HG02840 (cell line): ENCODE data around the gene SPATS2L.
A peak's percentile ranks its signal among the peaks of the same experiment; 100 is the strongest.

ENCODE experiments used
- ATAC-seq: cut with Tn5 transposase; IDR thresholded peaks from one replicate; pipeline ENCODE4 v1.9.1; 2021; ENCODE audit warnings: mild to moderate bottlenecking, moderate library complexity, moderate number of reproducible peaks; ENCODE audit not compliant: unreplicated experiment, low FRiP score

The SPATS2L gene

DNA sequence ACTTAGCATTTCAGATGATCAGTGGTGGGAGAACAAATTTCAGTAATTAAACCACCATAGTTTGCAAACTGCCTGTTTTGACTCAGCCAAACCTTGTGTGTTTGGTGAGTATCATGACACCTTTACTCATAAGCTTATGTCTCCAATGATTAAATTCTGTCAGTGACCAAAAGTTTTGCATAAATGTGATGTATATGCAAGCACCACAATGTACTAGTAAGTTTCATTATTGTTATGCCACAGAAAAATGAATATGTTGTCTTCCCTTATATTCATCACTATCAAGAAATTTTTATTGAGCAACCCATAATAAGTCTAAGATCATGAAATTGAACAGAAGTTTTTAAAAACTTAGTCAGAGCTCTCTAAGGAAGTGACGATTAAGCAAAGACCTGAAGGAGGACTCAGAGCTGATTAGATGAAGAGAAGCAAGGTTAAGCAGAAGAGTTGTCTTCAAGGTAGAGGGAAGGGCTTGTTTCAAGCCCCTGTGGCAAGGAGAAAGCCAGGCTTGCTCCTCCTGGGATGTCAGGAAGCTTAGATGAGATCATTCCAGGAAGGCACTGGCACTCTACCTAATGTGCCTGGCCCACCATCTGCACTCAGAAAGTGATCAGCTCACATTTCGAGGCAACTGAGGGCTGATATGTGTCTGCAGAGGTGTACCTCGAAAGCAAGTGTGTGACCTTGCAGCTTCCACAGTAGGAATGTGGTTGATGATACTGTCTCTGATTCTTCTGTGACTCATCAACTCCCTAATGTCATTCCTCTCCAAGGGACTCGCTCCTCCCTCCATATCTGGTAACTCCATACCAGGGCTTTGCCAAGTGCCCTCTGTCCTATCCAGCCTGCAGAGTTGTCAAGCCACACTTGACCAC is 148.7 kb downstream of the SPATS2L start:
- ATAC-seq, result peak; percentile 86

DNA sequence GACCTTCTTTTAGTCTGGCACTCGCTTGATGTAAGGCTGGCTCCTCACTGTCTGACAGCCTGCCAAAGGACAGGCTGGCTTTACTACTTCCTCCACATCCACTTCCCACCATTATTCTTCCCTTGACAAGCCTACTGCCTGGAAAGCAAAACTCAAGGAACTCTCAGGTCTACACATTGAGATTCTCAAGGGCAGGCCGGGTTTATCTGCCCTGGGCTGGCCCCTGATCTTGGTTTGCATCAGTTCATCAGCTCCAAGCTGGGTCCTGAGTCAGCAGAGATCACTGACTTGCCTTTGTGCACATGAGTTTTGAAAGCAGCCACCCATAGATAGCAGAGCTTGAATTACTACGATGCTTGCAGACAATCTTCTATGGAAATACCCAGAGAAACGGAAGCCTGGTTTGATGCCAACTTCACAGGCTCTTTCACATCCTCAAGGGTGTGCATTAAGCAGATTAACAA is 149.5 kb downstream of the SPATS2L start:
- peak; percentile 43 for ATAC-seq

DNA sequence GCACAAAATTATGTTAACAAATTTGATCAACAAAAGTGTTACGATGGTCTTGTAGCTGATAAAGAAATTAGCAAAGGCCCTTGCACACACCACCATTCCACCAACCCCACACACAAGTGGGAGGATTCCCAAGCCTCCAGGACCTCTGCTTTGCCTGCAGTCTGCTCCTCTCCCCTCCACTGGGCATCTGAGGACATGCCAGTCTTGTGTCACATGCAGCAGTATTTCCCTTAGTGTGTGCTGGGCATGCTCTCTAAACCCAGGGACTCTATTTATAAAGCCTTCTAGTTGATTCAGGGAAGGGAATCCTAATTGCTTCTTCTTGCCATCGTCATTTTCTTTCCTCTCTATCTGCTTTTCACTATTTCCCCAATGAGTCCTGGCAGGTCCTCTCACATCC is 150.1 kb downstream of the SPATS2L start:
- ATAC-seq, result no peak

DNA sequence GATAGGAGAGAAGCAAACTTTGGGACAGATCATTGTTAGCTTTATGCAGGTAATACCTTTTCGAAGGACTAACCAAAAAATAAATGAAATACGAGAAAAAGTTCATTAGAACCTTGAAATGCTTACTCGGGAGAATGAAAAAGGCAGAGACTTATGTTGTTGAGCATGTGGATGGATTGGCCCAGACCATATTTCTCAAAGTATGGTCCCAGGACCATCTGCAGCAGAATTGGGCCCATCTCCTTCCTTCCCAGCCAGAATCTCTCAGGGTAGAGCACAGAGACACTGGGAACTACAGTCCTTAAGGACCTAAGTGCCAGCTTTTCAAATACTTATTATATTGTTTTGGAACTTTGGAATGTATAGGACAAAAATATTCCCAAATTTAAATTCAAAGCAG is 152.6 kb downstream of the SPATS2L start:
- ATAC-seq, result no peak

DNA sequence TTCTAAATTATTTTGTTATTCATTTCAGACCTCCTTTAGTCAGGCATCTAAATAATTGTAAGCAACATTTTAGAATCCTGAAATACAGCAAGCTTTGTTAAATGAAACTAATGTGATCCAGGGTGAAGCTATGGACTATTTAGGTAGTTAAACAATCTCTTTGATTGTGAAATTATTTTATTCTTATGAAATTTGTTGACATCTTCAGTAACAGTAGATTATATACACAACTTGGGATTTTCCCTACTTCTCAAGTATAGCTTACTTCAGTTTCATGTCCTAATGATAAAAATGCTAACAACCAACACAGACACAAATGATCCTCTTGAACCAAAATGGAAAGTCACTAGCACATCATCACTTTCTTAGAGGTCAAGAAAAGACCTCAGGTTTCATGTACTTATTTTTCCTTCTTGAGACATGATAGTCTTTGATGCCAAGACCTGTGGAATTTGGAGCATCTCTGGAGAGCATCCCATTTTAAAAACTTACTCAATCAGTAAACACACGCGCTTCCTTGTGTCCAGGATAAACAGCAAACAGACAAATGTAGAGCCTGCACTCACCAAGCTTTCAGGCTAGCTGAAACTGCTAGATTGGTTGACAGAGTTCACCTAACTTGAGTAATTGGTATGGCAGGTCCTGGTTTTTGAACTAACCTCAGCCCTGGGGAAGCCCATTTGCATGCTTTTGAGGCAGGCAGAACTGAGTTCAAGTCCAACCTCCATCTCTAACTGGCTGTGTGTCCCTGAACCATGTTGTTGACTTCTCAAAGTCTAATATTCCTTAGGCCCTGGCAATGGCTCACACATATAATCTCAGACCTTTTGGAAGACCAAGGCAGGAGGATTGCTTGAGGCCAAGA is 155.6 kb downstream of the SPATS2L start:
- no peak for ATAC-seq

DNA sequence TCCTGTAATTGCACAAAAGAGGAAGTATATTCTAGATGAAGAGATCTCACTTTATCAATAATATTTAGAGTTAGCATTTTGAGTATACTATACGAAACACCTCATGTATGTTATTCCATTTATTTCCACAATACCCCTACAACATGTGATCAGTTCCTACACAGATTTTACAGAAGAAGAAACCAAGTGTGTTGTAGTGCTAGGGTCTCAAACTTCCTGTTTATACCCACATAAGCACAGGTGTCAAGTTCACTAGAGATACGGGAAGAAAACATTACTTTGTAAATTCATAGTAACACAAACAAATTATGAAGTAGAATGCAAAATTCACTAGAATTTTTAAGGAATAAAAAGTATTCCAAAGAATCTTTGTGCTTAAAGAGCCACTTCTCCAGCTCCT is 157.0 kb downstream of the SPATS2L start:
- no peak for ATAC-seq

GRCh38 chr2:200466425-200467418 is 160.2 kb downstream of the SPATS2L start:
- no peak for ATAC-seq

GRCh38 chr2:200467806-200468681 is 161.6 kb downstream of the SPATS2L start:
- ATAC-seq, result no peak

- ATAC-seq, result no peak
These were observed 163.3 kb downstream of the SPATS2L start for GRCh38 chr2:200469708-200470211.

GRCh38 chr2:200470230-200470629 is 163.7 kb downstream of the SPATS2L start:
- no peak for ATAC-seq

DNA sequence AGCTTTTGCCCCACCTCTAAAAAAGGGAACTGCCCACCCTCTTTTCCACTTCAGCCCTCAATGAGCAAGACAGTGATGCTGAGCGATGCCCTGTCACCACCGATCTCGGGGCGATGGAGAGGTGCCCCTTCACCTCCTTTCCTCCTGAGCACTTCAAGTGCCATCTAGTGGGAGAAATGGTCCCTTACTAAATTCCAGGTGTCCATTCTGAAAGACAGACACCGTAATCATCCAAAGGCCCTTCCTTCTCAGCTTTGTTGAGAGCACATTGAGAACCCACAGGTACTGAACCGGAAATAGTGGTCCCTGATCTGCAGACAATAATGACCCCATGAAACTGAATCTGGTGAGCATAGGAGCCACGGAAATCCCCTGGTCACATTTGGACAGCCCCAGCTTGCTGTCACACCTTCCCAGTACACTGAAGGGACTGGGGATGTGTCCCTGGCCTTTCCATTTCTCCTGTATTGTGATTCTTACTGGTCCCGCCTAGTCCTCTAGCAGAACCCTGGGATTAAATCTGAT is 164.9 kb downstream of the SPATS2L start:
- peak; percentile 77 for ATAC-seq

GRCh38 chr2:200471928-200472645 is 165.6 kb downstream of the SPATS2L start:
- ATAC-seq, result peak; percentile 16

DNA sequence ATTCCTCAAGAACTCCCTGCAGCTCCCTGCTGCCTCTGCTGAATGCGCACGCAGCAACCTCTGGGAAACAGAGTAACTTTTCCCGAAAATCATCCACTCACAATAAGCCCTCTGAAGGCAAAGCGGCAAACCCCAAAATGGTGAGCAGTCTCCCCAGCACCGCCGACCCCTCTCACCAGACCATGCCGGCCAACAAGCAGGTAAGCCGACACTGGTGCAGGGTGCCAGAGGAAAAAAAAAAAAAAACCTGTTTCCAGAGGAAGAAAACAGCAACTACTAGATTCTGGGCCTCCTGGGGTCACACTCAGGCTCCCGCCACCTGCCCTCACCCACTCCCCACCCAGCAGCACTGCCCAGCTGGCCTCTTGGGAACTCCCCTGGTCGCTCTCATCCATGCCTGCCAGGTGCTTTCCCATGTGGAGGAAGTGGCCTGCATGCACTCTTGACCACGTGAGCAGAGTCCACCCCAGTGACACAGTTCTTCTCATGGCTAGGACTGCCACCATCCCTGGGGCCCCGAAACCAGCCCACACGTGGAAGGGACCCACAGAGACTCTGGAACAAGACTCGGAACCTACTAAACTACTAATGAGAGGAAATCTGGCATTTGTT is 166.5 kb downstream of the SPATS2L start:
- no peak for ATAC-seq

DNA sequence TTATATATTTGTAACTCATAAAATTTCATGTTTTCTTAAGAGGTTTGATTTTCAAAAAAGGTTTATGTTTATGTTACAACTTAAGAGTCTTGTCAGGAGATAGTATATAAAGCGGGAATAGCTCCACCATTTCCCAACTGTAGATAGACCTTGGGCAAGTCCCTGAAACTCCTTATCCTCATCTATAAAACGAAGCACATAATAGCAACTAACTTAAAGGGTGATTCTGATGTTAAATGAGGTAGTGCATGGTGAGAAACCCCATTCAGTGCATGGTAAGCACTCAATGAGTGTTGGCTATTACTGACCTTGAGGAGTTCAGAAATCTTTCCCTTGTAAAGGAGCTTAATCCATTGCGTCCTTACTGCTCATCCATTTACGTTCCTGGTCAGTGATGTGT is 169.3 kb downstream of the SPATS2L start:
- ATAC-seq, result no peak

DNA sequence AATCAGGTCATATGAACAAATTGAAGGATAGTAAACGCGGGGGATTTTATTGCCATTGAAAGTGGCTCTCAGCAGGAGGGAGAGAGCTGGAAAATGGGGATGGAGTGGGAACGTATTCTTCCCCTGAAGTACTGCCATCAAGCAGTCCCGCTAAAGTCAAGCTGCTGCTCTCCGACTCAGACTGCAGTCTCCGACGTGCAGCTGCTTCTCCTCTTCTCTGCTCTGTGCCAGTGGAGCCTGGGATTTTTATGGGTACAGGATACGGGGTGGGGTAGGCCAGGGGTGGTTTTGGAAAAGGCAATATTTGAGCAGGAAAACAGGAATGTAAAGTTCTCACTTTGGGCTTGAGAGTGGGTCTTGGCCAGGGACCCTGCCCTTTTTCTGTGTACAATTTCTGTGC is 170.3 kb downstream of the SPATS2L start:
- ATAC-seq, result no peak

DNA sequence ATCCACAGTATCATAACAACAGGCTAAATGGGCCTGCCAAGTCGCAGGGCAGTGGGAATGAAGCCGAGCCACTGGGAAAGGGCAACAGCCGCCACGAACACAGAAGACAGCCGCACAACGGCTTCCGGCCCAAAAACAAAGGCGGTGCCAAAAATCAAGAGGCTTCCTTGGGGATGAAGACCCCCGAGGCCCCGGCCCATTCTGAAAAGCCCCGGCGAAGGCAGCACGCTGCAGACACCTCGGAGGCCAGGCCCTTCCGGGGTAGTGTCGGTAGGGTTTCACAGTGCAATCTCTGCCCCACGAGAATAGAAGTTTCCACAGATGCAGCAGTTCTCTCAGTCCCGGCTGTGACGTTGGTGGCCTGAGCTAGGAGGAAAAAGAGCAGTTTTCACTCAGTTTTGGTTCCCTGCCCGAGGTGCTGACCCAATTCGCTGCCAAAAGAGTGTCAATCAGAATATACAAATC is 171.2 kb downstream of the SPATS2L start:
- no peak for ATAC-seq

GRCh38 chr2:200479692-200480265 is 173.3 kb downstream of the SPATS2L start:
- ATAC-seq, result no peak
